Measurements from ENCODE around the gene MACROD2.

MACROD2 gene

GRCh38 chr20:14609328-14610221 is 614.3 kb downstream of the MACROD2 start:
- no peak for DNase-seq

- DNase-seq = no peak
Observed at GRCh38 chr20:14611479-14611878, 616.2 kb downstream of the MACROD2 start.

GRCh38 chr20:14612391-14612790 is 617.1 kb downstream of the MACROD2 start:
- no peak for DNase-seq

GRCh38 chr20:14616003-14616402 is 620.7 kb downstream of the MACROD2 start:
- DNase-seq = no peak

- DNase-seq = no peak
Observed at GRCh38 chr20:14617123-14617522, 621.8 kb downstream of the MACROD2 start.

- DNase-seq = no peak
Observed at GRCh38 chr20:14619411-14619810, 624.1 kb downstream of the MACROD2 start.

GRCh38 chr20:14622796-14623195 is 627.5 kb downstream of the MACROD2 start:
- DNase-seq = no peak

GRCh38 chr20:14631011-14631410 is 635.7 kb downstream of the MACROD2 start:
- DNase-seq = no peak

GRCh38 chr20:14632906-14633305 is 637.6 kb downstream of the MACROD2 start:
- DNase-seq = no peak

GRCh38 chr20:14633507-14633906 is 638.2 kb downstream of the MACROD2 start:
- DNase-seq = no peak

- no peak for DNase-seq
Observed at GRCh38 chr20:14634665-14635064, 639.3 kb downstream of the MACROD2 start.

- no peak for DNase-seq
Observed at GRCh38 chr20:14637441-14637840, 642.1 kb downstream of the MACROD2 start.

GRCh38 chr20:14643146-14643545 is 647.8 kb downstream of the MACROD2 start:
- DNase-seq = no peak

- DNase-seq = no peak
Observed at GRCh38 chr20:14643556-14643955, 648.2 kb downstream of the MACROD2 start.

- no peak for DNase-seq
Observed at GRCh38 chr20:14644306-14645097, 649.2 kb downstream of the MACROD2 start.

- no peak for DNase-seq
Observed at GRCh38 chr20:14647016-14647415, 651.7 kb downstream of the MACROD2 start.

- no peak for DNase-seq
Observed at GRCh38 chr20:14649662-14650061, 654.3 kb downstream of the MACROD2 start.

- DNase-seq = no peak
Observed at GRCh38 chr20:14657266-14658005, 662.1 kb downstream of the MACROD2 start.

GRCh38 chr20:14664101-14664500 is 668.8 kb downstream of the MACROD2 start:
- no peak for DNase-seq

- DNase-seq = no peak
Observed at GRCh38 chr20:14666696-14667095, 671.4 kb downstream of the MACROD2 start.

- no peak for DNase-seq
Observed at GRCh38 chr20:14667226-14667625, 671.9 kb downstream of the MACROD2 start.

- DNase-seq = no peak
Observed at GRCh38 chr20:14672066-14672465, 676.8 kb downstream of the MACROD2 start.

- DNase-seq = no peak
Observed at GRCh38 chr20:14673164-14673563, 677.8 kb downstream of the MACROD2 start.
